Astrocyte (in vitro differentiated cells and primary cell): Measurements from ENCODE around the gene ACAP3. TPM values are rescaled to one million over a fixed set of nuclear protein-coding genes. Genes with fewer than 3 reads are reported as not detected.

Experiments used
- DNase-seq: peaks from one replicate; pipeline ENCODE4 v3.0.0-alpha.2; 2010; ENCODE audit warnings: low read depth
- FAIRE-seq: peaks from 2 replicates; lab custom pipeline; 2011; peaks lifted over from hg19 to GRCh38; lab: Jason Lieb, UNC
- H2AFZ ChIP-seq: 2 replicates; pipeline ENCODE4 v1.6.0; 2012; ENCODE audit warnings: low read depth, low read length, inconsistent platforms
- H3K27ac ChIP-seq: 2 replicates; pipeline ENCODE4 v1.5.1; 2011; ENCODE audit warnings: low read depth, low read length, inconsistent platforms
- H3K27me3 ChIP-seq: 2 replicates; pipeline ENCODE4 v1.6.0; 2011; ENCODE audit warnings: low read length, inconsistent platforms; ENCODE audit not compliant: insufficient read depth
- H3K36me3 ChIP-seq: 2 replicates; pipeline ENCODE4 v1.5.1; 2011; ENCODE audit warnings: low read length, inconsistent platforms; ENCODE audit not compliant: insufficient read depth
- H3K4me1 ChIP-seq: 2 replicates; pipeline ENCODE4 v1.5.1; 2011; ENCODE audit warnings: low read length, inconsistent platforms; ENCODE audit not compliant: insufficient read depth
- H3K4me2 ChIP-seq: 2 replicates; pipeline ENCODE4 v1.6.0; 2012; ENCODE audit warnings: low read length, inconsistent platforms
- H3K4me3 ChIP-seq: 2 replicates; pipeline ENCODE4 v1.5.1; 2011; ENCODE audit warnings: low read depth, mild to moderate bottlenecking, low read length, inconsistent platforms; ENCODE audit not compliant: insufficient read depth
- H3K79me2 ChIP-seq: 2 replicates; pipeline ENCODE4 v1.6.0; 2012; ENCODE audit warnings: mild to moderate bottlenecking, low read length, inconsistent platforms; ENCODE audit not compliant: insufficient read depth
- H3K9ac ChIP-seq: 2 replicates; pipeline ENCODE4 v1.6.0; 2012; ENCODE audit warnings: mild to moderate bottlenecking, low read length, inconsistent platforms
- H3K9me3 ChIP-seq: 2 replicates; pipeline ENCODE4 v1.5.1; 2012; ENCODE audit warnings: low read depth, mild to moderate bottlenecking, low read length, inconsistent platforms; ENCODE audit not compliant: insufficient read depth
- H4K20me1 ChIP-seq: 2 replicates; pipeline ENCODE4 v1.6.0; 2012; ENCODE audit warnings: low read length, inconsistent platforms; ENCODE audit not compliant: insufficient read depth
- H3K27ac Mint-ChIP-seq: one replicate; pipeline ENCODE4 v1.8.0; 2021; ENCODE audit warnings: mild to moderate bottlenecking, mixed read lengths; ENCODE audit not compliant: unreplicated experiment
- H3K27me3 Mint-ChIP-seq: one replicate; pipeline ENCODE4 v1.8.0; 2021; ENCODE audit warnings: low read depth, mixed read lengths; ENCODE audit not compliant: unreplicated experiment
- H3K36me3 Mint-ChIP-seq: one replicate; pipeline ENCODE4 v1.8.0; 2021; ENCODE audit warnings: low read depth, mixed read lengths; ENCODE audit not compliant: unreplicated experiment
- H3K4me1 Mint-ChIP-seq: one replicate; pipeline ENCODE4 v1.8.0; 2021; ENCODE audit warnings: low read depth, mixed read lengths; ENCODE audit not compliant: unreplicated experiment
- H3K4me3 Mint-ChIP-seq: one replicate; pipeline ENCODE4 v1.8.0; 2021; ENCODE audit warnings: mild to moderate bottlenecking, moderate library complexity, mixed read lengths; ENCODE audit not compliant: unreplicated experiment
- H3K9me3 Mint-ChIP-seq: one replicate; pipeline ENCODE4 v1.8.0; 2021; ENCODE audit warnings: mild to moderate bottlenecking, mixed read lengths; ENCODE audit not compliant: unreplicated experiment
- EZH2 ChIP-seq: IDR thresholded peaks from 2 replicates; pipeline ENCODE4 v1.6.1; 2012; ENCODE audit warnings: mild to moderate bottlenecking, low read length, inconsistent platforms; ENCODE audit not compliant: insufficient read depth
- total RNA-seq: library from RNA; stranded (reverse); gene quantifications from 2 replicates; pipeline ENCODE4 v1.2.1, GENCODE V29; 2021
- TF ChIP-seq, protein P1 (sequence below): IDR thresholded peaks from 2 replicates; pipeline ENCODE4 v1.5.1; 2011; ENCODE audit warnings: low read depth, mild to moderate bottlenecking, inconsistent platforms, low read length, moderate library complexity; ENCODE audit not compliant: insufficient read depth

Gene ACAP3
- total RNA-seq, 1 donor from 2014 or later = 64.0 TPM

DNA sequence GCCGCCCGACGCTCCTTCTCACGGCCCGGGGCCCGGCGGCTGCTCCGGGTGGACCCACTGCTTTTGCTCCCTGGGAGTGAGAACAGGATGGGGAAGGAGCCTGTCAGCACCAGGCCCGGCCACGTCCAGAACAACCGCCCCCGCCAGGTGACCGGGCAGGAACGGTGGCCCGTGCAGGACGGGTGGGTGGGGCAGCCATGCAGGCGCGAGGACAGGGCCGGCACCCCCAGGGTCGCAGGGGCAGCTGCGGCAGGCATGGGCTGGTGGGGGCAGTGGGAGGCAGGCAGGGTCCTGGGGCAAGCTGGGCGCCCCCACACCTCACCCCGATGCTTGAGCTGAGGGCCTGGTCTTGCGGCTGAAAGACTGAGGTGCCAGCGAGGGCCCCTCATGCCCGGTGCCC is 28.7 kb upstream of the ACAP3 start:
- TF ChIP-seq EZH2 = no peak
- TF ChIP-seq, protein P1, sequence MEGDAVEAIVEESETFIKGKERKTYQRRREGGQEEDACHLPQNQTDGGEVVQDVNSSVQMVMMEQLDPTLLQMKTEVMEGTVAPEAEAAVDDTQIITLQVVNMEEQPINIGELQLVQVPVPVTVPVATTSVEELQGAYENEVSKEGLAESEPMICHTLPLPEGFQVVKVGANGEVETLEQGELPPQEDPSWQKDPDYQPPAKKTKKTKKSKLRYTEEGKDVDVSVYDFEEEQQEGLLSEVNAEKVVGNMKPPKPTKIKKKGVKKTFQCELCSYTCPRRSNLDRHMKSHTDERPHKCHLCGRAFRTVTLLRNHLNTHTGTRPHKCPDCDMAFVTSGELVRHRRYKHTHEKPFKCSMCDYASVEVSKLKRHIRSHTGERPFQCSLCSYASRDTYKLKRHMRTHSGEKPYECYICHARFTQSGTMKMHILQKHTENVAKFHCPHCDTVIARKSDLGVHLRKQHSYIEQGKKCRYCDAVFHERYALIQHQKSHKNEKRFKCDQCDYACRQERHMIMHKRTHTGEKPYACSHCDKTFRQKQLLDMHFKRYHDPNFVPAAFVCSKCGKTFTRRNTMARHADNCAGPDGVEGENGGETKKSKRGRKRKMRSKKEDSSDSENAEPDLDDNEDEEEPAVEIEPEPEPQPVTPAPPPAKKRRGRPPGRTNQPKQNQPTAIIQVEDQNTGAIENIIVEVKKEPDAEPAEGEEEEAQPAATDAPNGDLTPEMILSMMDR = no peak
- Histone ChIP-seq H3K4me3 (no peak overlapping the region), H3K9me3 (no peaks in the 10 kb centered on the region), H3K79me2 (peaks cover 10% of the 10 kb centered on the region), H4K20me1 (peaks cover 27% of the 10 kb centered on the region), H3K4me2 (no peak overlapping the region), H2AFZ (no peak overlapping the region), H3K36me3 (peaks cover 8% of the 10 kb centered on the region), H3K9ac (no peak overlapping the region), H3K27me3 (no peaks in the 10 kb centered on the region), H3K27ac (no peak overlapping the region), H3K4me1 (no peaks in the 10 kb centered on the region)
- no peaks in the 10 kb centered on the region for H3K27me3 Mint-ChIP-seq
- no peak overlapping the region for H3K4me3 Mint-ChIP-seq
- H3K36me3 Mint-ChIP-seq = no peaks in the 10 kb centered on the region
- DNase-seq (no peak), FAIRE-seq (no peak)
- no peaks in the 10 kb centered on the region for H3K9me3 Mint-ChIP-seq
- no peak overlapping the region for H3K27ac Mint-ChIP-seq
- peaks cover 2% of the 10 kb centered on the region for H3K4me1 Mint-ChIP-seq

DNA sequence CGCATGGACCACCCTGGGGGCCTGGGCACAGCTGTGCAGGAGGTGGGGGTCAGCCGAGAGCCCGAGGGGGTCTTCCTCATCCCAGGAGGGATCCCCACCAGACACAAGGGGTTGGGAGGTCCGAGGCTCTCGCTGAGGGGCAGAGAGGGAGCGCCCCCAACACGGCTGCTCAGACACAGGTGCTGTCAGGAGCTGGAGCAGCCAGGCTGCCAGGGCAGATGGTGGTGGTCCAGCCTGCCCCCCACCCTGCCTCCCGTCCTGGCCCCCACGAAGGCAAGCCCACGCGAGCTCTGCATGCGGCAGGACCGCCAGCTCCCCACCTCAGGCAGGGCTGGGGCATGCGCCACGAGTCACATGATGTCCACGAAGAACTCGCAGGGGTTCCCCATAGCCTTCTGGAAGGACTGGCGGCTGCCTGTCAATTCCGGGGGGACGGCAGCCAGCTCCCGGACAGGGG is 28.1 kb upstream of the ACAP3 start:
- peaks cover 21% of the 10 kb centered on the region for H4K20me1 ChIP-seq
- Mint-ChIP-seq H3K36me3 (no peaks in the 10 kb centered on the region), H3K4me3 (no peak overlapping the region), H3K9me3 (no peaks in the 10 kb centered on the region), H3K4me1 (peaks cover under 1% of the 10 kb centered on the region), H3K27me3 (no peaks in the 10 kb centered on the region), H3K27ac (no peak overlapping the region)
- H3K79me2 ChIP-seq = peaks cover 4% of the 10 kb centered on the region
- no peak overlapping the region for H3K4me3 ChIP-seq
- FAIRE-seq (no peak), DNase-seq (no peak)
- no peaks in the 10 kb centered on the region for H3K9me3 ChIP-seq
- H2AFZ ChIP-seq = no peak overlapping the region
- H3K27ac ChIP-seq = no peak overlapping the region
- H3K36me3 ChIP-seq = peaks cover 3% of the 10 kb centered on the region
- TF ChIP-seq EZH2 = no peak
- TF ChIP-seq, protein P1 = no peak
- no peaks in the 10 kb centered on the region for H3K27me3 ChIP-seq
- H3K9ac ChIP-seq = no peak overlapping the region
- H3K4me2 ChIP-seq = no peak overlapping the region
- H3K4me1 ChIP-seq = no peaks in the 10 kb centered on the region

DNA sequence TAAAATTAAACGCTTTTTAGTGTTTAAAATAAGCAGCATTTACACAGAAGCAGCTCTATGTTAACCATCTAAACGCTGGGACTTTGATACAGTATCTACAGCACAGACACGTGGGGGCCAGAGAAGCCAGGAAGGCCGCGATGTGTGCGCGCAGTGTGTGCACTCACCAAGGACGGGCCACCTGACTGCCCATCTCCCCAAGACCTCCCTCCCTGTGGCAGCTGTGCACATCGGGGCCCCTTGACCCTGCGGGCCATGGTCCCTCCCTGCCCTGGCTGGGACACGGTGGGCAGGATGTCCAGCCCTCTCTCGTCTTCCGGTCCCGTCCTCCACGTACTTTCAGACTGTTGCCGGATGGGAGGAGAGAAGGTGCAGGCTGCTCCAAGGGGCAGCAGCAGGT is 27.6 kb upstream of the ACAP3 start:
- Mint-ChIP-seq H3K27me3 (no peaks in the 10 kb centered on the region), H3K9me3 (no peaks in the 10 kb centered on the region), H3K36me3 (no peaks in the 10 kb centered on the region), H3K27ac (no peak overlapping the region), H3K4me3 (no peak overlapping the region), H3K4me1 (no peaks in the 10 kb centered on the region)
- no peak for FAIRE-seq
- H2AFZ ChIP-seq = no peak overlapping the region
- peaks cover 15% of the 10 kb centered on the region for H4K20me1 ChIP-seq
- H3K27ac ChIP-seq = no peak overlapping the region
- H3K9me3 ChIP-seq = no peaks in the 10 kb centered on the region
- H3K36me3 ChIP-seq = no peaks in the 10 kb centered on the region
- no peak overlapping the region for H3K9ac ChIP-seq
- TF ChIP-seq, protein P1 = no peak
- TF ChIP-seq EZH2 = no peak
- no peaks in the 10 kb centered on the region for H3K4me1 ChIP-seq
- no peaks in the 10 kb centered on the region for H3K79me2 ChIP-seq
- no peaks in the 10 kb centered on the region for H3K27me3 ChIP-seq
- DNase-seq = no peak
- H3K4me2 ChIP-seq = no peak overlapping the region
- H3K4me3 ChIP-seq = no peak overlapping the region
